Skin epidermis (tissue), 12 donors: Measurements from ENCODE around the gene CKAP2.
A peak's percentile ranks its signal among the peaks of the same experiment; 100 is the strongest.
"Not testable (repeated sequence)": the region's sequence is repeated elsewhere in the genome, so short reads cannot be mapped to it uniquely, and the experiment has no call there.

ENCODE experiments used
- H3K27ac ChIP-seq, 21 experiments: fragments of 200-600 bp; sonication (generic) in 11 of 21; one replicate each; pipeline ENCODE4 v1.5.0; 2020; ENCODE audit warnings: mild to moderate bottlenecking in 3 of 21, inconsistent platforms in 2 of 21, moderate library complexity in 2 of 21
- H3K4me3 ChIP-seq, 7 experiments: fragments of 200-600 bp; sonication (generic) in 2 of 7; one replicate each; pipeline ENCODE4 v1.5.0; 2020; ENCODE audit warnings: inconsistent platforms in 2 of 7, mild to moderate bottlenecking in 2 of 7, moderate library complexity in 1 of 7

CKAP2 gene

GRCh38 chr13:52454820-52455676 lies at the start of gene CKAP2:
CKAP2 (plus strand) TSS chr13:52455478; CDS start chr13:52455557, 79 bp downstream.
- Histone ChIP-seq H3K4me3 (peak within 1 kb of the TSS; percentile 64 to 94 (median 86)), H3K27ac (peak within 1 kb of the TSS; percentile 57 to 92 (median 85))

- peak within 1 kb of the TSS; percentile 33 to 62 (median 53) for H3K4me3 ChIP-seq
- peak within 1 kb of the TSS in 17 of 21 experiments; percentile 4 to 82 (median 63) for H3K27ac ChIP-seq
Measured at GRCh38 chr13:52405767-52406494, 49.3 kb upstream of the CKAP2 start, which contains the start of gene THSD1. THSD1 (minus strand) TSS chr13:52406172; CDS start chr13:52402600, 3,572 bp downstream.

- Histone ChIP-seq H3K27ac (peak overlapping the region in 11 of 21 experiments; percentile 4 to 82 (median 69)), H3K4me3 (peak overlapping the region in 1 of 7 experiments; percentile 62)
Measured at GRCh38 chr13:52406629-52407028, 48.6 kb upstream of the CKAP2 start.

GRCh38 chr13:52407436-52407835 lies 47.8 kb upstream of the CKAP2 start:
- not testable (repeated sequence) for H3K27ac ChIP-seq, H3K4me3 ChIP-seq

- not testable (repeated sequence) for H3K27ac ChIP-seq, H3K4me3 ChIP-seq
Measured at GRCh38 chr13:52408071-52408658, 47.1 kb upstream of the CKAP2 start.

- H3K27ac ChIP-seq, result peak overlapping the region in 8 of 21 experiments; percentile 1 to 69 (median 10)
- no peak overlapping the region for H3K4me3 ChIP-seq
Measured at GRCh38 chr13:52411629-52412028, 43.6 kb upstream of the CKAP2 start.

GRCh38 chr13:52412128-52412527 lies 43.1 kb upstream of the CKAP2 start:
- Histone ChIP-seq H3K27ac (peak overlapping the region in 10 of 21 experiments; percentile 1 to 69 (median 15)), H3K4me3 (no peak overlapping the region)

- Histone ChIP-seq H3K27ac (peak overlapping the region in 18 of 21 experiments; percentile 33 to 80 (median 68)), H3K4me3 (no peak overlapping the region)
Measured at GRCh38 chr13:52414051-52414450, 41.2 kb upstream of the CKAP2 start.

GRCh38 chr13:52414963-52415362 lies 40.3 kb upstream of the CKAP2 start:
- peak overlapping the region in 16 of 21 experiments; percentile 33 to 80 (median 68) for H3K27ac ChIP-seq

GRCh38 chr13:52419080-52419479 lies 36.2 kb upstream of the CKAP2 start:
- peak overlapping the region in 2 of 21 experiments; percentile 10 to 21 for H3K27ac ChIP-seq
- no peak overlapping the region for H3K4me3 ChIP-seq

More at GRCh38 chr13:52414963-52415362, 40.3 kb upstream of the CKAP2 start:
- H3K4me3 ChIP-seq, result no peak overlapping the region

- no peak overlapping the region for H3K27ac ChIP-seq
Measured at GRCh38 chr13:52421216-52421615, 34.1 kb upstream of the CKAP2 start.

GRCh38 chr13:52428295-52428694 lies 27.0 kb upstream of the CKAP2 start:
- peak overlapping the region in 3 of 21 experiments; percentile 1 to 25 (median 19) for H3K27ac ChIP-seq
- no peak overlapping the region for H3K4me3 ChIP-seq

More at GRCh38 chr13:52421216-52421615, 34.1 kb upstream of the CKAP2 start:
- no peak overlapping the region for H3K4me3 ChIP-seq

- Histone ChIP-seq H3K4me3 (no peak overlapping the region), H3K27ac (no peak overlapping the region)
Measured at GRCh38 chr13:52432456-52432855, 22.8 kb upstream of the CKAP2 start.

- no peak overlapping the region for H3K4me3 ChIP-seq
- peak overlapping the region in 11 of 21 experiments; percentile 35 to 99 (median 69) for H3K27ac ChIP-seq
Measured at GRCh38 chr13:52446265-52446664, 9.0 kb upstream of the CKAP2 start.

GRCh38 chr13:52447354-52447753 lies 7.9 kb upstream of the CKAP2 start:
- peak overlapping the region in 1 of 7 experiments; percentile 10 for H3K4me3 ChIP-seq
- peak overlapping the region in 16 of 21 experiments; percentile 11 to 99 (median 84) for H3K27ac ChIP-seq

GRCh38 chr13:52447815-52448552 lies 7.3 kb upstream of the CKAP2 start:
- H3K27ac ChIP-seq, result peak overlapping the region in 17 of 21 experiments; percentile 34 to 99 (median 95)

GRCh38 chr13:52449331-52450011 lies 5.8 kb upstream of the CKAP2 start:
- Histone ChIP-seq H3K4me3 (peak overlapping the region; percentile 62 to 95 (median 84)), H3K27ac (peak overlapping the region; percentile 92 to 99 (median 98))

More at GRCh38 chr13:52447815-52448552, 7.3 kb upstream of the CKAP2 start:
- peak overlapping the region in 2 of 7 experiments; percentile 84 to 95 for H3K4me3 ChIP-seq
